HCT116 (cell line): ENCODE data around the gene NTSR2. TPM values are rescaled to one million over a fixed set of nuclear protein-coding genes. Genes with fewer than 3 reads are reported as not detected.

Experiments
- ATAC-seq: fragments of 200-7000 bp; cut with Tn5 transposase; 2 replicates; pipeline ENCODE4 v1.9.1; 2020; ENCODE audit warnings: mild to moderate bottlenecking, moderate library complexity
- BruUV-seq: library from RNA; stranded (reverse); fragments of 400-500 nt; replicated peaks from 2 replicates; lab custom pipeline; 2021; lab: Mats Ljungman, UMichigan
- CTCF ChIA-PET: fragments of 300-600 bp; sonication (Branson Sonifier 250); formaldehyde crosslinking; loops from one replicate; lab custom pipeline; 2021; ENCODE audit warnings: antibody characterized with exemption; lab: Charles Lee
- POLR2A ChIA-PET: fragments of 300-600, 350-600 bp; sonication (Branson Sonifier 250); formaldehyde crosslinking; loops from one replicate; lab custom pipeline; 2021; ENCODE audit warnings: antibody characterized with exemption; lab: Charles Lee
- RAD21 ChIA-PET, 2 experiments: fragments of 300-600 bp; sonication (Branson Sonifier 250); formaldehyde crosslinking; loops; one replicate each; lab custom pipeline; 2023; ENCODE audit warnings: low total read pairs in 2 of 2; ENCODE audit not compliant: uncharacterized antibody in 2 of 2, unreplicated experiment in 2 of 2, low non-redundant PET in 1 of 2; lab: Charles Lee
- DNase-seq: peaks from one replicate; pipeline ENCODE4 v3.0.0-alpha.2; 2010; ENCODE audit warnings: low read depth, low spot score
- H2AFZ ChIP-seq: fragments of 200-600 bp; shearing (Covaris generic), sonication (generic); 2 replicates; pipeline ENCODE4 v1.6.1; 2017; ENCODE audit warnings: low read depth, mixed run types, mixed read lengths, antibody characterized with exemption, low read length; ENCODE audit not compliant: poor library complexity, severe bottlenecking
- H3K27ac ChIP-seq: 2 replicates; pipeline ENCODE4 v1.5.1; 2012; ENCODE audit warnings: low read depth, low read length
- H3K27me3 ChIP-seq: fragments of 200-600 bp; sonication (generic); 2 replicates; pipeline ENCODE4 v1.6.1; 2016; ENCODE audit warnings: mixed run types, low read length, mixed read lengths; ENCODE audit not compliant: insufficient read depth
- H3K36me3 ChIP-seq, 2 experiments: fragments of 200-500 bp in 1 of 2; fragments of 200-600 bp in 1 of 2; sonication (Bioruptor generic) in 1 of 2; sonication (generic) in 1 of 2; 2 replicates each; pipeline versions ENCODE4 v1.5.1 to v1.6.1; 2014 to 2016; ENCODE audit warnings: low read length in 2 of 2, inconsistent platforms in 1 of 2, mixed read lengths in 1 of 2, mixed run types in 1 of 2; ENCODE audit not compliant: insufficient read depth in 2 of 2, control insufficient read depth in 1 of 2
- H3K4me1 ChIP-seq, 2 experiments: fragments of 200-600 bp in 1 of 2; sonication (generic) in 1 of 2; 2 replicates each; pipeline versions ENCODE4 v1.5.1 to v1.6.1; 2012 to 2017; ENCODE audit warnings: low read length in 2 of 2, inconsistent platforms in 1 of 2, mild to moderate bottlenecking in 1 of 2, mixed read lengths in 1 of 2, mixed run types in 1 of 2, moderate library complexity in 1 of 2; ENCODE audit not compliant: insufficient read depth in 2 of 2, control insufficient read depth in 1 of 2
- H3K4me2 ChIP-seq: fragments of 200-600 bp; sonication (generic); 2 replicates; pipeline ENCODE4 v1.6.1; 2017; ENCODE audit warnings: mixed run types, low read length, mixed read lengths
- H3K4me3 ChIP-seq, 2 experiments: fragments of 200-600 bp in 1 of 2; sonication (generic) in 1 of 2; replicated peaks in 1 of 2; 2 replicates each; pipeline ENCODE4 v1.5.1; 2011 to 2016; ENCODE audit warnings: low read length in 2 of 2, control low read depth in 1 of 2, low read depth in 1 of 2, mild to moderate bottlenecking in 1 of 2, mixed read lengths in 1 of 2, mixed run types in 1 of 2
- H3K79me2 ChIP-seq: fragments of 200-600 bp; sonication (generic); 2 replicates; pipeline ENCODE4 v1.6.1; 2017; ENCODE audit warnings: mild to moderate bottlenecking, mixed run types, low read length, moderate library complexity, mixed read lengths; ENCODE audit not compliant: insufficient read depth
- H3K9ac ChIP-seq: fragments of 200-600 bp; sonication (generic); 2 replicates; pipeline ENCODE4 v1.6.1; 2016; ENCODE audit warnings: low read length, mixed read lengths
- H3K9me2 ChIP-seq: fragments of 200-600 bp; sonication (generic), shearing (Covaris generic); 2 replicates; pipeline ENCODE4 v1.6.1; 2017; ENCODE audit warnings: mixed run types, mild to moderate bottlenecking, moderate library complexity; ENCODE audit not compliant: insufficient read depth
- H3K9me3 ChIP-seq, 2 experiments: fragments of 200-500 bp in 1 of 2; fragments of 200-600 bp in 1 of 2; sonication (Bioruptor generic) in 1 of 2; sonication (generic) in 1 of 2; 2 replicates each; pipeline ENCODE4 v1.6.1; 2014 to 2017; ENCODE audit warnings: low read length in 2 of 2, mixed read lengths in 2 of 2, inconsistent platforms in 1 of 2, low read depth in 1 of 2, mild to moderate bottlenecking in 1 of 2, mixed run types in 1 of 2, moderate library complexity in 1 of 2; ENCODE audit not compliant: control insufficient read depth in 1 of 2, insufficient read depth in 1 of 2
- H4K20me1 ChIP-seq: fragments of 200-600 bp; sonication (generic), shearing (Covaris generic); 2 replicates; pipeline ENCODE4 v1.6.1; 2017; ENCODE audit warnings: mixed run types, mild to moderate bottlenecking, moderate library complexity; ENCODE audit not compliant: insufficient read depth
- CBX3 ChIP-seq: IDR thresholded peaks from 2 replicates; pipeline ENCODE4 v1.6.1; 2012; ENCODE audit warnings: low read depth
- CTCF ChIP-seq, 3 experiments: fragments of 200-600 bp in 1 of 3; sonication (generic) in 1 of 3; IDR thresholded peaks in 2 of 3; conservative IDR thresholded peaks in 1 of 3; 2 replicates each; pipeline ENCODE4 v1.5.1; 2012 to 2017; ENCODE audit warnings: low read depth in 2 of 3, low read length in 2 of 3, antibody characterized with exemption in 1 of 3, borderline replicate concordance in 1 of 3, control low read depth in 1 of 3, mild to moderate bottlenecking in 1 of 3, mixed read lengths in 1 of 3, mixed run types in 1 of 3, moderate library complexity in 1 of 3; ENCODE audit not compliant: insufficient read depth in 1 of 3
- EGR1 ChIP-seq: IDR thresholded peaks from 2 replicates; pipeline ENCODE4 v1.6.1; 2012; ENCODE audit warnings: low read depth
- ELF1 ChIP-seq: IDR thresholded peaks from 2 replicates; pipeline ENCODE4 v1.6.1; 2012; ENCODE audit warnings: low read depth, borderline replicate concordance
- EZH2phosphoT487 ChIP-seq: fragments of 200-600 bp; IDR thresholded peaks from 2 replicates; pipeline ENCODE4 v1.6.1; 2018; ENCODE audit warnings: antibody characterized with exemption, borderline replicate concordance
- FOSL1 ChIP-seq: IDR thresholded peaks from 2 replicates; pipeline ENCODE4 v1.6.1; 2012; ENCODE audit warnings: low read depth
- JUND ChIP-seq: IDR thresholded peaks from 2 replicates; pipeline ENCODE4 v1.6.1; 2012
- POLR2AphosphoS5 ChIP-seq: IDR thresholded peaks from 2 replicates; pipeline ENCODE4 v1.6.1; 2011; ENCODE audit warnings: mild to moderate bottlenecking, low read depth, low read length, moderate library complexity
- RAD21 ChIP-seq: IDR thresholded peaks from 2 replicates; pipeline ENCODE4 v1.6.1; 2012; ENCODE audit warnings: low read depth, mild to moderate bottlenecking
- SIN3A ChIP-seq: IDR thresholded peaks from 2 replicates; pipeline ENCODE4 v1.6.1; 2012; ENCODE audit warnings: low read depth
- SP1 ChIP-seq: IDR thresholded peaks from 2 replicates; pipeline ENCODE4 v1.6.1; 2012; ENCODE audit warnings: low read depth
- SRF ChIP-seq: IDR thresholded peaks from 2 replicates; pipeline ENCODE4 v1.6.1; 2012; ENCODE audit warnings: low read depth
- TCF7L2 ChIP-seq: IDR thresholded peaks from 2 replicates; pipeline ENCODE4 v1.7.0; 2011; ENCODE audit warnings: borderline replicate concordance, inconsistent platforms; ENCODE audit not compliant: insufficient read depth, insufficient read length; ENCODE audit errors: extremely low read depth
- ZFX ChIP-seq: fragments of 450-650 bp; IDR thresholded peaks from 2 replicates; pipeline ENCODE4 v1.6.1; 2017
- ZNF274 ChIP-seq: fragments of 200-500 bp; sonication (Bioruptor generic); IDR thresholded peaks from 2 replicates; pipeline ENCODE4 v1.6.1; 2014; ENCODE audit warnings: mild to moderate bottlenecking, low read depth, low read length, inconsistent platforms
- intact Hi-C: fragments of 100-400 bp; cut with micrococcal nuclease; formaldehyde crosslinking; loops from 2 replicates; pipeline ENCODE4 v1.10.0; 2022
- total RNA-seq: library from RNA; stranded (reverse); gene quantifications from one replicate; pipeline ENCODE4 v1.2.1, GENCODE V29; 2021; ENCODE audit not compliant: unreplicated experiment
- TF ChIP-seq, protein P1 (sequence below): IDR thresholded peaks from 2 replicates; pipeline ENCODE4 v1.6.1; 2012
- TF ChIP-seq, protein P2 (sequence below): IDR thresholded peaks from 2 replicates; pipeline ENCODE4 v1.6.1; 2011; ENCODE audit warnings: mild to moderate bottlenecking, low read length, moderate library complexity; ENCODE audit not compliant: insufficient replicate concordance; ENCODE audit errors: extremely low read depth
- TF ChIP-seq, protein P3 (sequence below): IDR thresholded peaks from 2 replicates; pipeline ENCODE4 v1.6.1; 2012

Gene NTSR2
- total RNA-seq, 1 experiment from 2014 or later = not detected

- RAD21 ChIA-PET = no interaction called here
- H3K27ac ChIP-seq = no peak overlapping the region
- peaks cover 0 to 13% of the 10 kb centered on the region in 2 experiments; a peak in 1 of 4 replicates for H3K4me1 ChIP-seq
- H3K4me3 ChIP-seq = no peak overlapping the region
- intact Hi-C loops = no loop called here
- H3K27me3 ChIP-seq = no peaks in the 10 kb centered on the region
- no peak overlapping the region for H2AFZ ChIP-seq
- H3K79me2 ChIP-seq = no peaks in the 10 kb centered on the region
- DNase-seq (no peak), ATAC-seq (no peak)
- TF ChIP-seq, protein P1, sequence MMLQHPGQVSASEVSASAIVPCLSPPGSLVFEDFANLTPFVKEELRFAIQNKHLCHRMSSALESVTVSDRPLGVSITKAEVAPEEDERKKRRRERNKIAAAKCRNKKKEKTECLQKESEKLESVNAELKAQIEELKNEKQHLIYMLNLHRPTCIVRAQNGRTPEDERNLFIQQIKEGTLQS = no peak
- TF ChIP-seq TCF7L2 (no peak), ZNF274 (no peak), CBX3 (no peak), EGR1 (no peak), FOSL1 (no peak), SIN3A (no peak), SRF (no peak), POLR2AphosphoS5 (no peak), ZFX (no peak), CTCF (IDR thresholded peaks at IDR 0.05 in 2 of 3, conservative IDR thresholded peaks at IDR 0.05 in 1 of 3; ENCODE audit: borderline replicate concordance in 1 of 3, insufficient read depth in 1 of 3, low read depth in 2 of 3, low read length in 2 of 3) (no peak), RAD21 (no peak), ELF1 (no peak), EZH2phosphoT487 (no peak), JUND (no peak), SP1 (no peak)
- TF ChIP-seq, protein P2, sequence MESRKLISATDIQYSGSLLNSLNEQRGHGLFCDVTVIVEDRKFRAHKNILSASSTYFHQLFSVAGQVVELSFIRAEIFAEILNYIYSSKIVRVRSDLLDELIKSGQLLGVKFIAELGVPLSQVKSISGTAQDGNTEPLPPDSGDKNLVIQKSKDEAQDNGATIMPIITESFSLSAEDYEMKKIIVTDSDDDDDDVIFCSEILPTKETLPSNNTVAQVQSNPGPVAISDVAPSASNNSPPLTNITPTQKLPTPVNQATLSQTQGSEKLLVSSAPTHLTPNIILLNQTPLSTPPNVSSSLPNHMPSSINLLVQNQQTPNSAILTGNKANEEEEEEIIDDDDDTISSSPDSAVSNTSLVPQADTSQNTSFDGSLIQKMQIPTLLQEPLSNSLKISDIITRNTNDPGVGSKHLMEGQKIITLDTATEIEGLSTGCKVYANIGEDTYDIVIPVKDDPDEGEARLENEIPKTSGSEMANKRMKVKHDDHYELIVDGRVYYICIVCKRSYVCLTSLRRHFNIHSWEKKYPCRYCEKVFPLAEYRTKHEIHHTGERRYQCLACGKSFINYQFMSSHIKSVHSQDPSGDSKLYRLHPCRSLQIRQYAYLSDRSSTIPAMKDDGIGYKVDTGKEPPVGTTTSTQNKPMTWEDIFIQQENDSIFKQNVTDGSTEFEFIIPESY = no peak
- TF ChIP-seq, protein P3, sequence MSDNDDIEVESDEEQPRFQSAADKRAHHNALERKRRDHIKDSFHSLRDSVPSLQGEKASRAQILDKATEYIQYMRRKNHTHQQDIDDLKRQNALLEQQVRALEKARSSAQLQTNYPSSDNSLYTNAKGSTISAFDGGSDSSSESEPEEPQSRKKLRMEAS = no peak
- no peaks in the 10 kb centered on the region for H3K36me3 ChIP-seq
- no TSS peak for BruUV-seq
- no peaks in the 10 kb centered on the region for H3K9me3 ChIP-seq
- CTCF ChIA-PET = no interaction called here
- no peak overlapping the region for H3K9ac ChIP-seq
- no peaks in the 10 kb centered on the region for H3K9me2 ChIP-seq
- POLR2A ChIA-PET = no interaction called here
- H3K4me2 ChIP-seq = no peak overlapping the region
- no peaks in the 10 kb centered on the region for H4K20me1 ChIP-seq
These were observed 38.1 kb upstream of the NTSR2 start for GRCh38 chr2:11708106-11708505.
